ENCODE data around the gene SYNE1.
A peak's percentile ranks its signal among the peaks of the same experiment; 100 is the strongest.
"Not testable (repeated sequence)": the region's sequence is repeated elsewhere in the genome, so short reads cannot be mapped to it uniquely, and the experiment has no call there.

SYNE1 gene

GRCh38 chr6:152637296-152638047 is at the start of gene SYNE1:
TSS of gene SYNE1 (minus strand) at chr6:152637362. CDS start at chr6:152628331, 9,031 bp downstream.
- no peak for DNase-seq (ENCODE audit: low read depth in 2 of 2)

GRCh38 chr6:152685819-152686218 is 48.7 kb upstream of the SYNE1 start:
- no peak for DNase-seq (ENCODE audit: low read depth in 2 of 2)

DNA sequence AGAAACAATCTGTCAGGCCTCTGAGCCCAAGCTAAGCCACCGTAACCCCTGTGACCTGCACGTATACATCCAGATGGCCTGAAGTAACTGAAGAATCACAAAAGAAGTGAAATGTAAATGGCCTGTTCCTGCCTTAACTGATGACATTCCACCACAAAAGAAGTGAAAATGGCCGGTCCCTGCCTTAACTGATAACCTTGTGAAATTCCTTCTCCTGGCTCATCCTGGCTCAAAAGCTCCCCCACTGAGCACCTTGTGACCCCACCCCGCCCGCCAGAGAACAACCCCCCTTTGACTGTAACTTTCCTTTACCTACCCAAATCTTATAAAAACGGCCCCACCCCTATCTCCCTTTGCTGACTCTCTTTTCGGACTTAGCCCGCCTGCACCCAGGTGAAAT is 45.8 kb upstream of the SYNE1 start:
- DNase-seq (ENCODE audit: low read depth in 2 of 2): not testable (repeated sequence)

DNA sequence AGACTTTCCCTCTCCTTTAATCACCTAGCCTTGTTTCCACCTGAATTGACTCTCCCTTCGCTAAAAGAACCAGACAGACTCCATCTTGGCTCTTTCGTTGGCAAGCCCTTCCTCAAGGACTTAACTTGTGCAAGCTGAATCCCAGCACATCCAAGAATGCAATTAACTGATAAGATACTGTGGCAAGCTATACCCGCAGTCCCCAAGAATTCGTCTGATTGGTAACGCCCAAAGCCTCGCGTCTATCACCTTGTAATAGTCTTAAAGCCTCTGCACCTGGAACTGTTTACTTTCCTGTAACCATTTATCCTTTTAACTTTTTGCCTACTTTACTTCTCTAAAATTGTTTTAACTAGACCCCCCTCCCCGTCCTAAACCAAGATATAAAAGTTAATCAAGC is 45.0 kb upstream of the SYNE1 start:
- no peak for DNase-seq (ENCODE audit: low read depth in 2 of 2)

GRCh38 chr6:152680879-152681517 is 43.8 kb upstream of the SYNE1 start:
- DNase-seq (ENCODE audit: low read depth in 2 of 2): no peak

DNA sequence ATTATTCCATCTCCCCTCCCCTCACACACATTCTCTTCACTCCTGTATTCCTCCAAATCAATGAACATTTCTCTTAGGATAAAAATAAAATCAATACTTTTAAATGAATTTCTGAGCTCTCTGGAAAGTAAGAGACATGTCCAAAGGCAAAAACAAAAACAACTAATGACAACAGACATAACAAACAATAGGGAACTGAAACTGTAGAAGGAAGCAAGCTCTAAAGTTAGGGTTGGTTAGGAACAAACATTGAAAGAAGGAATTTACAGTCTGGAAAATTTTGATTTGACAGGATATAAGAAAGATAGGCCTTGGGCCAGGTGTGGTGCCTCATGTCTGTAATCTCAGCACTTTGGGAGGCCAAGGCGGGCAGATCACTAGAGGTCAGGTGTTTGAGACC is 43.0 kb upstream of the SYNE1 start:
- no peak for DNase-seq (ENCODE audit: low read depth in 2 of 2)

- DNase-seq (ENCODE audit: low read depth in 2 of 2): no peak
These were observed 36.1 kb upstream of the SYNE1 start for GRCh38 chr6:152673236-152673635.

- no peak for DNase-seq (ENCODE audit: low read depth in 2 of 2)
These were observed 34.0 kb upstream of the SYNE1 start for GRCh38 chr6:152671171-152671570.

- DNase-seq (ENCODE audit: low read depth in 2 of 2): no peak
These were observed 32.7 kb upstream of the SYNE1 start for GRCh38 chr6:152669895-152670294.

DNA sequence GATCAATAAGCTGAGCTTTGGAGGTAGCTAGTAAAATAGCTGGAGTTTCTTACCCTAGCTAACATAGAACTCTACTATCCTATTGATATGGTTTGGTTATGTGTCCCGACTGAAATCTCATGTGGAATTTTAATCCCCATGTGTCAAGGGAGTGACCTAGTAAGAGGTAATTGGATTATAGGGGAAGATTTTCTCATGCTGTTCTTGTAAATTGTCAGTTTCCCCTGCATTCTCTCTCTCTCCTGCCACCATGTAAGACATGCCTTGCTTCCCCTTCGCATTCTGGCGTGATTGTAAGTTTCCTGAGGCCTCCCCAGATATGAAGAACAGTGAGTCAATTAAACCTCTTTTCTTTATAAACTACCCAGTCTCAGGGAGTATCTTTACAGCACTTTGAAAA is 24.6 kb upstream of the SYNE1 start:
- DNase-seq (ENCODE audit: low read depth in 2 of 2): no peak

GRCh38 chr6:152651986-152652385 is 14.8 kb upstream of the SYNE1 start:
- no peak for DNase-seq (ENCODE audit: low read depth in 2 of 2)

- DNase-seq (ENCODE audit: low read depth in 2 of 2): no peak
These were observed 10.9 kb upstream of the SYNE1 start for GRCh38 chr6:152648105-152648504.

GRCh38 chr6:152646732-152647131 is 9.6 kb upstream of the SYNE1 start:
- DNase-seq (ENCODE audit: low read depth in 2 of 2): not testable (repeated sequence)

DNA sequence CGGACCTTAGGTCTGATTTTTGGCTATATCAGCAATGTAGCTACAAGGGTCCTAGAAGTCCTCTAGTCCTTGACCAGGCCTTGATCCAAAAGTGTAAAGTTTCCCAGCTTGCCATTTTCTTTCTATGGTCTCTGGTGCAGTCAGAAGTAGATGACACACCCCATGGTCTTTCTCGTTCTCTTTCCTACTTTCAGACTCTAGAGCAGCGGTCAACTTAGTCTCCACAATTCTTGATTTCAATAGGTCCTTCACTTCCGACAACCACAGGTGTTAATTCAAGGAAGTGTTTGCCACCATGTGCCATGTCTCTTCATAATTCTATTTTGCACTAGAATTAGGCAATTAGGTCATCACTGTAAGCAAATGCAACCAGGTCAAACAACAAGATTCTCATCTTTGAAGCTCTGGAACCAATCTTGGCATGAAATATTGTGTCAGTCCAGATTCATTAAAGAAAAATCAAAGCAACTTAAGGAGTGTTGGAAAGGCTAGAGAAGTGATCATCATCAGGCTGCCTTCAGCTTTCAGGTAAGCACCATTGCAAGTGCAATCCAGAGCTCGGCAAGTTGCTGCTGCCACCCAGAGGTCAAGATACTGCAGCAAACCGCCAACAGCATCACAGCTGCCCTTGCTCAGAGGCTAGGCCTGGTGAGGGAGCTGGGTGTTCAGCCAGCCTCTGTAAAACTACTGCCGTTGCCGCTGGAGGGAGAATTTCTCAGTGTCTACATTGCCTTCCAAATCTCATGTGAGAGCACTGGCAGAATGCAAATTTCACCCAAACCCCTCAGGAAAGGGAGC is 5.6 kb upstream of the SYNE1 start:
- DNase-seq (ENCODE audit: low read depth in 2 of 2): peak; percentile 5 to 30

- peak in 1 of 2 donors; percentile 13 for DNase-seq (ENCODE audit: low read depth in 2 of 2)
These were observed 410 bp downstream of the SYNE1 start for GRCh38 chr6:152636609-152637295.

DNA sequence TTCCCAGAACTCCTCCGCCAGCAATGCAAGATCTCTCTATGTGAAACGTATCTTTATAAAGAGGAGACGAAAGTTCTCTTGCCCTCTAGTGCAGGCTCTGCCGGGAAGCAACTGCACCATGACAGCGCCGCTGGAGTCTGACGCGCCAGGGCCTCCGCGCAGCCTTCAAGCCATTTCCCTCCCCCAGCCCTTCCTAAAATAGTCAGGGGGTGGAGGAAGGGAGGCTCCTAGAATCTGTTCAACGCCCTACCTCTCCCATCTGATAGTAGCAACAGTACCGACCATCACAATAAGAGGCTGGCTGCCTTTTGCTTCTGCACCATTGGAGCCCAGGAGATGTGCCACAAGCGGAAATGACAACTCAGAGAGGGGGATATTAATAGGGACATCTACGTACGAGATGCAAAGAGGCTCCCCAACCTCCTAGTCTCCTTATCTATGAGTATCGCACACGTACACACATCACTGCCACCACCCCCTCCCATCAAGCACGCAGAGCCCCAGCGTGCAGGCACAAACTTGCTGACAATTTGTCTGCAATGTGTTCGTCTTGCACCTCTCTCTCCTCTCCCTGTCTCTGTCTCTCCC is 1.0 kb downstream of the SYNE1 start:
- DNase-seq (ENCODE audit: low read depth in 2 of 2): no peak

DNA sequence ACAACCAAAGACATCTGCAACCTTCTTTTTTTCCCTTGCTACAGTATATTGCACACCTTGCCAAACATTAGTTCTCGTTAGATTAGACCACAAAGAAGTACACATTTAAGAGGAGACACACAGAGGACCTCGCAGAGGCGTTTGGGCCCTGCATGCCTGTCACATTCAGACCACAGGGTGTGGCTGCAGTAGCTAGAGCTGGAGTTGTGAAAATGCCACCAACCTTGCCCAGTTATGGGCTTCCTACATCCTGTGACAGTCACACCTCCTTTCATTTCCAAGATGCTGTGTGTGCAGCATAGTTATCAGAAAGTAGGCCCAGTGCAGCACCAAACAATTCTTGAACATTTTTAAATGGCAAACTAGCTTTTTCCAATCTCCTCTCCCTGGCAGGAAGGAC is 2.4 kb downstream of the SYNE1 start:
- peak; percentile 22 to 43 for DNase-seq (ENCODE audit: low read depth in 2 of 2)

- DNase-seq (ENCODE audit: low read depth in 2 of 2): no peak
These were observed 4.9 kb downstream of the SYNE1 start for GRCh38 chr6:152632121-152632782.

- DNase-seq (ENCODE audit: low read depth in 2 of 2): no peak
These were observed 5.8 kb downstream of the SYNE1 start for GRCh38 chr6:152631376-152631775.

- DNase-seq (ENCODE audit: low read depth in 2 of 2): no peak
These were observed 6.3 kb downstream of the SYNE1 start for GRCh38 chr6:152630832-152631231.

DNA sequence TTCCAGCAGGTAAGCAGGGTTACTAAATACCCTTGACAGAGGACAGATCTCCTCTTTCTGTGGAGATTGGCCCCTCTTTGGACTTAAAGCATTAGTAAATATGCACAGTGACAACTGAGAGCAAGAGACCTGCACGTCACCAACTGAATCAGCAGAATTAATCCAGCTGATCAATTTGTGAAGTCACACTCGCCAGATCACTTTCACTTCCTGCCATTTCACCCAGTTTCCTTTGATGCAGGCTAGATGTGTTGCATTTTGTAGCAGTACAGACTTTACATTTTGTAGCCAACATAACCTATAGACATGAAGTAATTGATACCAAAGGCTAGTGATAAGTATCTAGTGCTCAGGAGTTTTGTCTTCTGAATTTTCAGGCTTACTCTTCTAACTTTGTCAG is 11.9 kb downstream of the SYNE1 start:
- DNase-seq (ENCODE audit: low read depth in 2 of 2): no peak

Measured in stimulated activated CD8-positive, alpha-beta memory T cell treated with anti-CD3 and anti-CD28 coated beads, Interleukin-7, amount 100 ng/mL, for 4 hours (primary cell).